ENCODE measurements around the gene CAP1.
"Not testable (repeated sequence)": the region's sequence is repeated elsewhere in the genome, so short reads cannot be mapped to it uniquely, and the experiment has no call there.

CAP1 gene

DNA sequence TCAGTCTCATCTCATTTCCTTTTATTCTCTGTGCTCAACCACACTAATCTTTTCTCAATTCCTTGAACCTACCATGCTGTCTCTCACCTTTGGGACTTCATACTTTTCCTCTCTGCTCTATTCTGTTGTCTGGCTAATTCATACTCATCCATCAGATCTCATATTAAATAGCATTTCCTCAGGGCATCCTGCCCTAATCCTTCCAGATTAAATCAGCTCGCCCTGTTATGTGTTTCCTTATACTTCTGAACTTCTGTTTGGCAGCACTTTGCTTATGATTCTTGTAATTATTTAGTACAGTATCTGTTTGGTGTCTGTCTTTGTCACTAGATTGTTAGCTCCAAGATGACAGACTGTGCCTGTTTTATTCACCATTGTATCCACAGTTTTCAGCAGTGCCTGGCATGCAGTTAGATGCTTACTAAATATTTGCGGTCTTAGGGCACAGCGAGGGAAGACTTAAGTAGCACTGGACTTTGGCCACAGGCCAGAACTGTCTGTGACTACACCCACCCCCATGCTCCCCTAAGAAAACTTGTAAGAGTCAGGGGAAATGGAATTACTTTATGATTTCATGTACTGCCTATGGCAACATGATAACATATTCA, 9.9 kb upstream of the CAP1 start:
- DNase-seq (ENCODE audit: extremely low read depth in 1 of 2, low read depth in 1 of 2), result no peak

DNA sequence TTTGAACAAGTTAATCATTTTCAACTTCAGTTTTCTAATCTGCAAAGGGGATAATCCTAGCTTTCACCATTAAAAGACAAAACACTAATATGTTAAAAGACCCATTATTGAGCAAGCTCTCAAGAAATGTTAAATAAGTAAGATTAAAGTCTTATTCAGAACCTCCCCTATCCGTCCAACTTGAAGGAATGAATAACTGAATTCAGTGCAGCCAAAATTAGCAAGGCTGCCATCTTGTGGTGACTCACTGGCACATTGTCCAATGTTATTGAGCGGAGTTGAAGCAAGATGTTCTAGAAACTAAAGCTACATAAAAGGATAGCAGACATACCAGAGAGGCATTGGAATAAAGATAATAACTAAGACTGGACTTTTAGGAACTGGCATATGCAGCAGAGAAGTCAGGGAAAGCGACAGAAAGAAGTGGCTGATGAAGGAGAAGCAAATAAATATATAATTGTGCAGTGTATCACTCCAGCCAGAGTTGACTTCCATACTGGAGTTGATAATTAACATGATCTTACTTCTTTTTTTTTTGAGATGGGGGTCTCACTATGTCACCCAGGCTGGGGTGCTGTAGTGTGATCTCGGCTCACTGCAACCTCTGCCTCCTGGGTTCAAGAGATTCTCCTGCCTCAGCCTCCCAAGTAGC, 8.2 kb upstream of the CAP1 start:
- DNase-seq (ENCODE audit: extremely low read depth in 1 of 2, low read depth in 1 of 2), result peak in 1 of 2 donors; percentile 38

DNA sequence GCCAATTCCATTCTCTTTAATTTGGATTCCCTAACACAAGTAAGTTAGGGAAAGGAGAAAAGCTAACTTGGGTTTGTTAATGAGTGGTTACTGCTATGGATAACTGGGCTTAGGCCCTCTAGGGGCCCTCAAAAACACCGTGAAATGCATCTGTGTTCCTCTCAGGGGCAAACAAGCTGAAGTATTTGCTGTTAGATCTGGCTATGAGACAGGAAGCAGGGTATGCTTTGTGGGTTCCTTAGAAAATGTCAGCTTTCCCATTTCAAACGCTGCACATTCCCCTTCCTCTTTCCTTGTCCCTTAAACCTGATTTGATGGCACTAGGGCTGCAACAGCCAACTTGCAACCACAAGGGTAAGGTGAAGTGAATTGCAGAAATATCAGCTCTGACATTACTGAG, 5.7 kb upstream of the CAP1 start:
- no peak for DNase-seq (ENCODE audit: extremely low read depth in 1 of 2, low read depth in 1 of 2)

DNA sequence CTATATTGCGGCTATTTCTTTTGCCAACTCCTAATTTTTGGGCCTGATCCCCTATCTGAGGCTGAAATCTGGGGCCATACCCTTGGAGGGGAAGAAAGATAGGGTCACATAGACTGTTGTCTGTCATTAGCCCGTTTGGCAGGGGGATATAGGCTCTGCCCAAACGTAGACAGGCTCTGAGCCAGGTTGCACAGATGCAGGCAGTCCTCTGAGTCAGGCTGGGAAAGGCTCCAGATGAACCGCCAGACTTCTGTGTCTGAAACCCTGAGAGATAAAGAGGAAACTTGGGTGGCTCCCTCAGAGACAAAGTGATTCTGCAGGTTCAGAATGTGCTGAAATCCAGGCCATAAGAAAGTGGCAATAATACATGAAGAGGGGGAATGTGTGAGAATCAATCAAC, 4.0 kb upstream of the CAP1 start:
- no peak for DNase-seq (ENCODE audit: extremely low read depth in 1 of 2, low read depth in 1 of 2)

- not testable (repeated sequence) for DNase-seq (ENCODE audit: extremely low read depth in 1 of 2, low read depth in 1 of 2)
Measured at GRCh38 chr1:40037254-40037653, 3.3 kb upstream of the CAP1 start.

GRCh38 chr1:40038697-40039096, 1.8 kb upstream of the CAP1 start:
- DNase-seq (ENCODE audit: extremely low read depth in 1 of 2, low read depth in 1 of 2), result no peak

GRCh38 chr1:40039245-40039756, 1.2 kb upstream of the CAP1 start:
- DNase-seq (ENCODE audit: extremely low read depth in 1 of 2, low read depth in 1 of 2), result no peak

- DNase-seq (ENCODE audit: extremely low read depth in 1 of 2, low read depth in 1 of 2), result peak; percentile 76 to 85
Measured at GRCh38 chr1:40039757-40040510, 595 bp upstream of the CAP1 start.

DNA sequence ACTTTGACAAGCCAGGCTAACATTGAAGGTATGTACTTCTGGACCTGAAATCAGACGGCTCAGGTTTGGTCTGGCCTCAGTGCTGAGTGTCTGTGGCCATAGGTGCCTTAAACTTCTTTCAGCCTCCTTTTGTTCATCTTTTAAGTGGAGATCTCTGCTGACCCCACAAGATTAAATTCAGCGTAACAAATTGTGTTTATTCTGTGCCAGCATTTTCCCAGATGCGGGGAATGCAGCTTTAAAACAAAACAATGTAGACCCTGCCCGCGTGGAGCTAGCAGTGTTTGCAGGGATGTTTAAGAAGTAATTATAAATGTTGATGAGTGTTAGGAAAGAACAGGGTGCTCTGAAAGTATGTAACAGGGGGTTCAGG, 923 bp downstream of the CAP1 start:
- no peak for DNase-seq (ENCODE audit: extremely low read depth in 1 of 2, low read depth in 1 of 2)

GRCh38 chr1:40042341-40042740, 1.8 kb downstream of the CAP1 start:
- DNase-seq (ENCODE audit: extremely low read depth in 1 of 2, low read depth in 1 of 2), result no peak

GRCh38 chr1:40044110-40044509, 3.6 kb downstream of the CAP1 start:
- no peak for DNase-seq (ENCODE audit: extremely low read depth in 1 of 2, low read depth in 1 of 2)

DNA sequence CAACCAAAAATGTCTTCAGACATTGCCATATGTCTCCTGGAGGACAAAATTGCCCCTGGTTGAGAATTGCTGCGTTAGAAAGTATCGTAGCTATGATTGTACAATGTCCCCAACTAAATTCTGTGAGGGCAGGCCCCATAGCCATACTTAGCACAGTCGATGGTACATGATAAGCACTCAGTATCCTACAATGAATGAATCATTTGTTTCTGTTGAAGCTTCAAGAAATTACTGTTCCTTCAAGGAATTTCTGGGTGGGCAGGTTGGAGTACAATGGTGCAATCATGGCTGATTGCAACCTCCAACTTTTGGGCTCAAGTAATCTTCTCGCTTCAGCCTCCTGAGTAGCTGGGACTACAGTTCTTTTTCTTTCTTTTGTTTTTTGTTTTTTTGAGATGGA, 4.7 kb downstream of the CAP1 start:
- no peak for DNase-seq (ENCODE audit: extremely low read depth in 1 of 2, low read depth in 1 of 2)

GRCh38 chr1:40045766-40046165, 5.2 kb downstream of the CAP1 start:
- DNase-seq (ENCODE audit: extremely low read depth in 1 of 2, low read depth in 1 of 2), result no peak

GRCh38 chr1:40047276-40047675, 6.7 kb downstream of the CAP1 start:
- no peak for DNase-seq (ENCODE audit: extremely low read depth in 1 of 2, low read depth in 1 of 2)

DNA sequence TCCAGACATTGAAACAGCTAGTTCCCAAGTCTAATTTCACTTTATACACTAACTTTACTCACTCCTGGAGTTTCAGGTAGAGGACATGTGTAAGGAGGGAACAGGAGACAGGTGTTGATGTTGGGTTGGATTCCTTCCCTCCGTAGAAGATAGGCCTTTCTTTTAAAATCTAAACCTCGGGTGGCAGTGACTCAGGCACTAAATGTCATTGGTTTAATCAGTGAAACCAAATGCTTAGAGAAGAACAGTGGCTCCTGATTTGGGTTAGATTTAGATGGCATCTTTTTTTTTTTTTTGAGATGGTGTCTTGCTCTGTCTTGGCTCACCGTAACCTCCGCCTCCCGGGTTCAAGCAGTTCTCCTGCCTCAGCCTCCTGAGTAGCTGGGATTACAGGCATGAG, 7.2 kb downstream of the CAP1 start:
- no peak for DNase-seq (ENCODE audit: extremely low read depth in 1 of 2, low read depth in 1 of 2)

- peak in 1 of 2 donors; percentile 41 for DNase-seq (ENCODE audit: extremely low read depth in 1 of 2, low read depth in 1 of 2)
Measured at GRCh38 chr1:40049725-40050124, 9.2 kb downstream of the CAP1 start.

DNA sequence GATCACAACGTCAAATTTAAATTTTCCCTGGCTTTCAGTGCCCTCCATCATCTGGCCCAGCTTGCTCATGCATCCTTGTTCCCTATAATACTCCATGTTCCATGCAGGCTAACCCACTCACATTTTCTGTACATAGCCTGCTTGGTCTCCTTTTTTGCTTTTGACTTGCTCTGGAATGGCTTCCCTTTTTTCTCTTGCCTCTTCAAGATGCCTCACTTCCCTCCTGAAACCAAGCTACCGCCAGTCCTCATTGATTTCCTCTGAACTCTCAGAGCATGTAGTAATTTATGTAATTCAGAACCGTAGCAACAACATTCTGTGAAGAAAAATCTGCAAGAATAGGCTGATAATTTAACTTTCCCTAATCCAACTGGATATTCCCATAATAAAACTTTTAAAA, 10.3 kb downstream of the CAP1 start:
- no peak for DNase-seq (ENCODE audit: extremely low read depth in 1 of 2, low read depth in 1 of 2)

GRCh38 chr1:40053138-40053887, 12.8 kb downstream of the CAP1 start:
- DNase-seq (ENCODE audit: extremely low read depth in 1 of 2, low read depth in 1 of 2), result no peak

DNA sequence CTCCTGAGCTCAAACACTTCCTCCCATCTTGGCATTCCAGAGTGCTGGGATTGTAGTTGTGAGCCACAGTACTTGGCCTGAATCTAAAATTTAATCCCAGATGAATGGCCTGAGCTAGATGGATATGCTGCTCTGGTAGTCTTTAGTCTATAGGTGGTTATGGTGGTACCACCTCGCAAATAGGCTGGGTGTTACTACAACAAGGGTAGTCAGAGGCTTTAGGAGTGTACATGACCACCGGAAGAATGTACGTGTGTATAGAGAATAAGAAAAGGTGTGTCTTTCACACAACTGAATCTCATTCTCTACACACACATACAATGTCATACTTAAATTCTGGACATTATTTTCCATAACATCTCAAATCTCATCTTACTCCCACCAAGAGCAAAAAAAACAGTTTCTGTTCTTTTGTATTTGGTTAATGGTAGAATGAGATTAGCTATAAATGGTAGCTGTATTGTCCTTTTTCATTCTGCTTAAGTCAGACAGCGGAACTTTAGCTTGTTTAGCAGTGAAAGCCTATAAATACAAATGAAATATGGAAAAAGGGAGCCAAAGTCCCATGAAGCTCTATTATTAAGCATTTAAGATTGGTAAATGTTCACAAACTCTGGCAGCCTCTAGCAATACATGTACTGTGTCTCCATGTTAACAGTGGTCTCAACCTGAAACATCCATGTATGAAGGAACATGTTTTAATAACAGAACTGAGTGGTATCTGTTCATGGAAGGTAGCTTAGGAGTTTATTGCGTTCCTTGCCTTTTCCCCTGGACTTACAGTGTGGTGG, 16.2 kb downstream of the CAP1 start:
- no peak for DNase-seq (ENCODE audit: extremely low read depth in 1 of 2, low read depth in 1 of 2)

GRCh38 chr1:40057310-40058030, 16.9 kb downstream of the CAP1 start:
- DNase-seq (ENCODE audit: extremely low read depth in 1 of 2, low read depth in 1 of 2), result no peak

Measured in stimulated activated CD8-positive, alpha-beta memory T cell treated with anti-CD3 and anti-CD28 coated beads, Interleukin-7, amount 100 ng/mL, for 48 hours (primary cell).